Heart right ventricle (tissue), 16 donors: ENCODE measurements around the gene STARD7. TPM values are rescaled to one million over a fixed set of nuclear protein-coding genes. Genes with fewer than 3 reads are reported as not detected.

Source experiments
- ATAC-seq, 8 donors: fragments of 200-7000 bp; cut with Tn5 transposase; one replicate each; pipeline ENCODE4 v1.9.1; 2020; ENCODE audit warnings: mild to moderate bottlenecking in 8 of 8, moderate library complexity in 8 of 8, moderate number of reproducible peaks in 1 of 8
- DNase-seq, 2 donors: peaks; one replicate each; pipeline ENCODE4 v3.0.0-alpha.2; 2020
- H3K27ac ChIP-seq, 10 donors: fragments of 200-600 bp; sonication (generic) in 2 of 10; one replicate each; pipeline versions ENCODE4 v1.5.0 to v1.8.0; 2020 to 2022; ENCODE audit warnings: mild to moderate bottlenecking in 3 of 10
- H3K27me3 ChIP-seq, 7 donors: fragments of 200-600 bp; one replicate each; pipeline ENCODE4 v1.8.0; 2021 to 2022; ENCODE audit warnings: mild to moderate bottlenecking in 2 of 7
- H3K36me3 ChIP-seq, 9 donors: fragments of 200-600 bp; sonication (generic) in 1 of 9; one replicate each; pipeline versions ENCODE4 v1.5.0 to v1.8.0; 2020 to 2022; ENCODE audit warnings: mild to moderate bottlenecking in 2 of 9
- H3K4me1 ChIP-seq, 9 donors: fragments of 200-600 bp; sonication (generic) in 1 of 9; one replicate each; pipeline versions ENCODE4 v1.5.0 to v1.8.0; 2020 to 2022; ENCODE audit warnings: mild to moderate bottlenecking in 4 of 9
- H3K4me3 ChIP-seq, 10 donors: fragments of 200-600 bp; sonication (generic) in 2 of 10; one replicate each; pipeline versions ENCODE4 v1.5.0 to v1.8.0; 2020 to 2022; ENCODE audit warnings: mild to moderate bottlenecking in 7 of 10, moderate library complexity in 2 of 10
- H3K9me3 ChIP-seq, 11 donors: fragments of 200-600 bp in 10 of 11; sonication (generic) in 2 of 11; one replicate each; pipeline versions ENCODE4 v1.5.0 to v1.8.0; 2013 to 2022; ENCODE audit warnings: mild to moderate bottlenecking in 2 of 11, control low read depth in 1 of 11, moderate library complexity in 1 of 11
- CTCF ChIP-seq, 9 donors: fragments of 200-600 bp; sonication (generic) in 2 of 9; IDR thresholded peaks; one replicate each; pipeline versions ENCODE4 v1.5.0 to v1.8.0; 2021 to 2022; ENCODE audit warnings: antibody characterized with exemption in 9 of 9, mild to moderate bottlenecking in 5 of 9, moderate library complexity in 1 of 9
- WGBS, 2 donors: extraction: QIAGEN DNeasy Blood & Tissue Kit; methylation state at CpG; one replicate each; pipeline ENCODE4 v1.1.7; 2013; ENCODE audit warnings: inconsistent platforms in 1 of 2; 5-methylcytosine and 5-hydroxymethylcytosine counted together
- intact Hi-C, 10 donors: fragments of 100-400 bp; cut with DNase I; formaldehyde crosslinking; loops; one replicate each; pipeline versions ENCODE4 v1.11.1 to v1.14.2; 2022
- polyA plus RNA-seq, 2 donors: library from polyadenylated mRNA; stranded (reverse); fragments of 200-250 nt; gene quantifications; one replicate each; pipeline ENCODE4 v1.2.3, GENCODE V29; 2013
- total RNA-seq, 10 donors: library from RNA; stranded (reverse); fragmentation: NEBNext Ultra II Directional in 3 of 10; extraction: Animal tissue kit (Norgen Biotek cat#: 25700) in 3 of 10; gene quantifications; one replicate each; pipeline versions ENCODE4 v1.2.1 to v1.2.4, GENCODE V29; 2021 to 2023
- donor health status: Arrhythmogenic right ventricular cardiomyopathy.
- donor health status: ischemic (EF 13 %, LVEDD 7.1; RV severe dilation, severe dysfunction).
- donor health status: healthy with polysubstance abuse.
- donor health status: DM: no; HTN: yes; CAD: no.
- donor health status: DM: no; HTN: no; CAD: no.
- donor health status: ischemic (EF 25% LVEDD 6.9; RV normal size, moderate dysfunction).
- donor health status: ischemic (EF 25% LVEDD 5.7; RV mildly dilated, moderate dysfunction).
- donor health status: healthy.
- donor health status: DM: yes; HTN: yes; CAD: no.
- donor health status: Ischemic cardiomyopathy.
- donor health status: ischemic (EF 35%, LVEDD 5.7; RV mildly dilated, moderate dysfunction).
- donor health status: nonischemic (EF 11% LVEDD 7.7; RV severe dilation, severe dysfunction).
- donor health status: DM: yes; HTN: yes; CAD: no.
- donor health status: PGD.
- donor health status: ischemic (EF 29% LVEDD 5.4; RV normal size, mild dysfunction).
- donor health status: nonischemic (EF 23%, LVEDD 6.1; RV moderate dilation, normal function).

The STARD7 gene
- total and polyA plus RNA-seq, 12 donors, result 50.8 to 397 (median 191) TPM

GRCh38 chr2:96240341-96241038, 31.9 kb upstream of the STARD7 start:
- 65 to 66% methylated on average over 9 of the region's 9 CpGs for WGBS, 2 donors

GRCh38 chr2:96239745-96240264, 31.2 kb upstream of the STARD7 start:
- H3K27me3 ChIP-seq, result no peaks in the 10 kb centered on the region
- peak overlapping the region in 4 of 10 donors; percentile 12 to 77 (median 44) for H3K27ac ChIP-seq
- no peak for TF ChIP-seq CTCF (IDR thresholded peaks at IDR 0.05)
- H3K9me3 ChIP-seq, result no peaks in the 10 kb centered on the region
- intact Hi-C loops, result no loop called here
- peaks cover 0 to 5% (median 0%) of the 10 kb centered on the region in 9 donors for H3K36me3 ChIP-seq
- DNase-seq, result no peak
- no peak overlapping the region for H3K4me3 ChIP-seq
- peaks cover 0 to 42% (median 33%) of the 10 kb centered on the region in 9 donors for H3K4me1 ChIP-seq
- 50 to 65% methylated on average over 9 of the region's 9 CpGs for WGBS, 2 donors
- peak; percentile 15 to 66 (median 42) for ATAC-seq

More at GRCh38 chr2:96240341-96241038, 31.9 kb upstream of the STARD7 start:
- ATAC-seq (peak in 4 of 8 donors; percentile 2 to 63 (median 46)), DNase-seq (no peak)
- H3K36me3 ChIP-seq, result peaks cover 0 to 5% (median 0%) of the 10 kb centered on the region in 9 donors
- intact Hi-C loops, result no loop called here
- no peak overlapping the region for H3K4me3 ChIP-seq
- TF ChIP-seq CTCF (IDR thresholded peaks at IDR 0.05), result no peak
- H3K27ac ChIP-seq, result peak overlapping the region in 7 of 10 donors; percentile 12 to 98 (median 50)
- no peaks in the 10 kb centered on the region for H3K27me3 ChIP-seq
- peaks cover 0 to 49% (median 33%) of the 10 kb centered on the region in 9 donors for H3K4me1 ChIP-seq
- no peaks in the 10 kb centered on the region for H3K9me3 ChIP-seq

- Histone ChIP-seq H3K4me1 (peaks cover 0 to 41% (median 33%) of the 10 kb centered on the region in 9 donors), H3K9me3 (no peaks in the 10 kb centered on the region), H3K36me3 (peaks cover 0 to 5% (median 0%) of the 10 kb centered on the region in 9 donors), H3K27ac (no peak overlapping the region), H3K27me3 (no peaks in the 10 kb centered on the region), H3K4me3 (no peak overlapping the region)
- no peak for DNase-seq
- TF ChIP-seq CTCF (IDR thresholded peaks at IDR 0.05), result no peak
- intact Hi-C loops, result no loop called here
- no peak for ATAC-seq
- WGBS, 2 donors, result 90 to 97% methylated on average over 3 of the region's 3 CpGs
These were observed 30.5 kb upstream of the STARD7 start for GRCh38 chr2:96239091-96239490.

- Histone ChIP-seq H3K27me3 (no peaks in the 10 kb centered on the region), H3K9me3 (no peaks in the 10 kb centered on the region), H3K27ac (no peak overlapping the region), H3K4me1 (peaks cover 0 to 50% (median 33%) of the 10 kb centered on the region in 9 donors), H3K4me3 (no peak overlapping the region), H3K36me3 (peaks cover 0 to 5% (median 0%) of the 10 kb centered on the region in 9 donors)
- ATAC-seq (no peak), DNase-seq (no peak)
- no peak for TF ChIP-seq CTCF (IDR thresholded peaks at IDR 0.05)
- intact Hi-C loops, result no loop called here
- 97% methylated on average over 3 of the region's 3 CpGs for WGBS, 2 donors
These were observed 29.6 kb upstream of the STARD7 start for GRCh38 chr2:96238266-96238665.
